ENCODE data around the gene CERS6.

- TF ChIP-seq, protein P1, sequence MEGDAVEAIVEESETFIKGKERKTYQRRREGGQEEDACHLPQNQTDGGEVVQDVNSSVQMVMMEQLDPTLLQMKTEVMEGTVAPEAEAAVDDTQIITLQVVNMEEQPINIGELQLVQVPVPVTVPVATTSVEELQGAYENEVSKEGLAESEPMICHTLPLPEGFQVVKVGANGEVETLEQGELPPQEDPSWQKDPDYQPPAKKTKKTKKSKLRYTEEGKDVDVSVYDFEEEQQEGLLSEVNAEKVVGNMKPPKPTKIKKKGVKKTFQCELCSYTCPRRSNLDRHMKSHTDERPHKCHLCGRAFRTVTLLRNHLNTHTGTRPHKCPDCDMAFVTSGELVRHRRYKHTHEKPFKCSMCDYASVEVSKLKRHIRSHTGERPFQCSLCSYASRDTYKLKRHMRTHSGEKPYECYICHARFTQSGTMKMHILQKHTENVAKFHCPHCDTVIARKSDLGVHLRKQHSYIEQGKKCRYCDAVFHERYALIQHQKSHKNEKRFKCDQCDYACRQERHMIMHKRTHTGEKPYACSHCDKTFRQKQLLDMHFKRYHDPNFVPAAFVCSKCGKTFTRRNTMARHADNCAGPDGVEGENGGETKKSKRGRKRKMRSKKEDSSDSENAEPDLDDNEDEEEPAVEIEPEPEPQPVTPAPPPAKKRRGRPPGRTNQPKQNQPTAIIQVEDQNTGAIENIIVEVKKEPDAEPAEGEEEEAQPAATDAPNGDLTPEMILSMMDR (IDR thresholded peaks at IDR 0.05; ENCODE audit: poor library complexity, severe bottlenecking): no peak
- no peak for TF ChIP-seq EP300 (conservative IDR thresholded peaks at IDR 0.05; ENCODE audit: poor library complexity, severe bottlenecking)
- TF ChIP-seq EZH2 (IDR thresholded peaks at IDR 0.05; ENCODE audit: borderline replicate concordance, insufficient read depth, low read length, poor library complexity, severe bottlenecking): no peak
- TF ChIP-seq, protein P2, sequence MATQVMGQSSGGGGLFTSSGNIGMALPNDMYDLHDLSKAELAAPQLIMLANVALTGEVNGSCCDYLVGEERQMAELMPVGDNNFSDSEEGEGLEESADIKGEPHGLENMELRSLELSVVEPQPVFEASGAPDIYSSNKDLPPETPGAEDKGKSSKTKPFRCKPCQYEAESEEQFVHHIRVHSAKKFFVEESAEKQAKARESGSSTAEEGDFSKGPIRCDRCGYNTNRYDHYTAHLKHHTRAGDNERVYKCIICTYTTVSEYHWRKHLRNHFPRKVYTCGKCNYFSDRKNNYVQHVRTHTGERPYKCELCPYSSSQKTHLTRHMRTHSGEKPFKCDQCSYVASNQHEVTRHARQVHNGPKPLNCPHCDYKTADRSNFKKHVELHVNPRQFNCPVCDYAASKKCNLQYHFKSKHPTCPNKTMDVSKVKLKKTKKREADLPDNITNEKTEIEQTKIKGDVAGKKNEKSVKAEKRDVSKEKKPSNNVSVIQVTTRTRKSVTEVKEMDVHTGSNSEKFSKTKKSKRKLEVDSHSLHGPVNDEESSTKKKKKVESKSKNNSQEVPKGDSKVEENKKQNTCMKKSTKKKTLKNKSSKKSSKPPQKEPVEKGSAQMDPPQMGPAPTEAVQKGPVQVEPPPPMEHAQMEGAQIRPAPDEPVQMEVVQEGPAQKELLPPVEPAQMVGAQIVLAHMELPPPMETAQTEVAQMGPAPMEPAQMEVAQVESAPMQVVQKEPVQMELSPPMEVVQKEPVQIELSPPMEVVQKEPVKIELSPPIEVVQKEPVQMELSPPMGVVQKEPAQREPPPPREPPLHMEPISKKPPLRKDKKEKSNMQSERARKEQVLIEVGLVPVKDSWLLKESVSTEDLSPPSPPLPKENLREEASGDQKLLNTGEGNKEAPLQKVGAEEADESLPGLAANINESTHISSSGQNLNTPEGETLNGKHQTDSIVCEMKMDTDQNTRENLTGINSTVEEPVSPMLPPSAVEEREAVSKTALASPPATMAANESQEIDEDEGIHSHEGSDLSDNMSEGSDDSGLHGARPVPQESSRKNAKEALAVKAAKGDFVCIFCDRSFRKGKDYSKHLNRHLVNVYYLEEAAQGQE (IDR thresholded peaks at IDR 0.05; ENCODE audit: borderline replicate concordance): no peak
- no peak for TF ChIP-seq POLR2AphosphoS5 (IDR thresholded peaks at IDR 0.05)
- no peak for TF ChIP-seq SMC3 (conservative IDR thresholded peaks at IDR 0.05; ENCODE audit: poor library complexity)
- TF ChIP-seq TAF1 (IDR thresholded peaks at IDR 0.05; ENCODE audit: low read depth): no peak
- no peak for TF ChIP-seq MXI1 (conservative IDR thresholded peaks at IDR 0.05; ENCODE audit: poor library complexity, severe bottlenecking)
- TF ChIP-seq RAD21 (conservative IDR thresholded peaks at IDR 0.05): no peak
These were observed 89.5 kb downstream of the CERS6 start for GRCh38 chr2:168545439-168546082.
